ENCODE data around the gene NDUFB5.

The NDUFB5 gene

DNA sequence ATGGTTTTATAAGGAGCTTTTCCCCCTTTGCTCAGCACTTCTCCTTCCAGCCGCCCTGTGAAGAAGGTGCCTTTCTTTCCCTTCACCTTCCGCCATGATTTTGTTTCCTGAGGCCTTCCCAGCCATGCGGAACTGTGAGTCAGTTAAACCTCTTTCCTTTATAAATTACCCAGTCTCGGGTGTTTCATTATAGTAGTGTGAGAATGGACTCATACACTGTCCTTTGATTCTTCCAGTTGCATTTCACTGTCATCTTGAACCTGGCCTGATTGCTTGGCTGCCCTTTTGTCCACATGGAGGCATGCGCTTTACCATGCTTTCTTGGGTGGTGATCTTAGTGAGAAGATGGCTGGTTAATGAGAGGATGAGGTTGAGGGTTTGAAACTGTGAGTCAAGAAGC is 71.5 kb downstream of the NDUFB5 start:
- no peak for DNase-seq (ENCODE audit: low read depth in 1 of 2, low spot score in 1 of 2)

Data from activated CD4-positive, alpha-beta T cell treated with anti-CD3 and anti-CD28 coated beads, Interleukin-2, amount 50 U/mL, for 24 hours (primary cell).